ENCODE results near the gene KIAA1671.

DNA sequence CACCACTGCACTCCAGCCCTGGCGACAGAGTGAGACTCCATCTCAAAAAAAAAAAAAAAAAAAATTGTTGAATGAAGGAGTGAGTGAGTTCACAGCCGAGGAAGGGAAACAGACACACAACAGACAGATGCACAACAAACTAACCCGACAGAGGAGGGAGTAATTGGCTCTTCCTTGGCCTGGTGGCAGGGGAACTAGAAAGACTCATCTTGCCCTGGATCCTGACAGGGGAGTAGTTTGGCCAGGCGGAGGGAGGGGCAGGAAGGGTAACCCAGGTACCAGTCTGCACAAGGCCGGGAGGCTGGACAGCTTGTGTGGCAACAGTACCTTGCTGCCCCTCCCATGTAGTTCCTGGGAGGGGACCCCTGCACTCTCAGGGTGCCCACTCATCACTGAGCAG lies 106.9 kb downstream of the KIAA1671 start:
- TF ChIP-seq CTCF (IDR thresholded peaks at IDR 0.05; ENCODE audit: low read length) (no peak), EZH2 (IDR thresholded peaks at IDR 0.05; ENCODE audit: borderline replicate concordance, low read length) (no peak)
